ENCODE measurements around the gene TMEM18. TPM values are rescaled to one million over a fixed set of nuclear protein-coding genes. Genes with fewer than 3 reads are reported as not detected.

TMEM18 gene
- total RNA-seq, 1 experiment from 2014 or later: 33.5 TPM

- no peaks in the 10 kb centered on the region for H3K79me2 ChIP-seq (ENCODE audit: insufficient read depth, low read length)
- H3K27me3 ChIP-seq (ENCODE audit: insufficient read depth, low read length): peaks cover 9% of the 10 kb centered on the region; the same call in 1 of the 2 replicates
- no peaks in the 10 kb centered on the region for H3K9me3 ChIP-seq (ENCODE audit: control insufficient read depth in 1 of 2, insufficient read depth in 1 of 2, low read depth in 1 of 2, low read length in 2 of 2)
- H3K4me1 ChIP-seq (ENCODE audit: control insufficient read depth in 1 of 2, insufficient read depth in 2 of 2, low read length in 2 of 2): no peaks in the 10 kb centered on the region; a peak in 1 of 4 replicates
- H3K9me2 ChIP-seq (ENCODE audit: insufficient read depth): no peaks in the 10 kb centered on the region
- BruUV-seq (replicated peaks): no TSS peak
- POLR2A ChIA-PET: no interaction called here
- H3K4me3 ChIP-seq (replicated peaks in 1 of 2; ENCODE audit: low read depth in 1 of 2, low read length in 2 of 2): no peak overlapping the region
- ATAC-seq (no peak), DNase-seq (ENCODE audit: low read depth, low spot score) (no peak)
- H3K27ac ChIP-seq (ENCODE audit: low read depth, low read length): no peak overlapping the region
- no peaks in the 10 kb centered on the region for H4K20me1 ChIP-seq (ENCODE audit: insufficient read depth)
- intact Hi-C loops (cut with micrococcal nuclease): loop anchor here (10.0 kb wide), 2 partner anchors 326 to 426 kb away; no protein-coding TSS in a partner anchor
- no peaks in the 10 kb centered on the region for H3K36me3 ChIP-seq (ENCODE audit: control insufficient read depth in 1 of 2, insufficient read depth in 2 of 2, low read length in 2 of 2)
- CTCF ChIA-PET: no interaction called here
- TF ChIP-seq, protein P1, sequence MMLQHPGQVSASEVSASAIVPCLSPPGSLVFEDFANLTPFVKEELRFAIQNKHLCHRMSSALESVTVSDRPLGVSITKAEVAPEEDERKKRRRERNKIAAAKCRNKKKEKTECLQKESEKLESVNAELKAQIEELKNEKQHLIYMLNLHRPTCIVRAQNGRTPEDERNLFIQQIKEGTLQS (IDR thresholded peaks at IDR 0.05): no peak
- TF ChIP-seq SP1 (IDR thresholded peaks at IDR 0.05; ENCODE audit: low read depth) (no peak), MAX (IDR thresholded peaks at IDR 0.05) (no peak), POLR2A (IDR thresholded peaks at IDR 0.05; ENCODE audit: borderline replicate concordance, extremely low read depth, insufficient read depth, insufficient read length) (no peak)
- TF ChIP-seq, protein P2, sequence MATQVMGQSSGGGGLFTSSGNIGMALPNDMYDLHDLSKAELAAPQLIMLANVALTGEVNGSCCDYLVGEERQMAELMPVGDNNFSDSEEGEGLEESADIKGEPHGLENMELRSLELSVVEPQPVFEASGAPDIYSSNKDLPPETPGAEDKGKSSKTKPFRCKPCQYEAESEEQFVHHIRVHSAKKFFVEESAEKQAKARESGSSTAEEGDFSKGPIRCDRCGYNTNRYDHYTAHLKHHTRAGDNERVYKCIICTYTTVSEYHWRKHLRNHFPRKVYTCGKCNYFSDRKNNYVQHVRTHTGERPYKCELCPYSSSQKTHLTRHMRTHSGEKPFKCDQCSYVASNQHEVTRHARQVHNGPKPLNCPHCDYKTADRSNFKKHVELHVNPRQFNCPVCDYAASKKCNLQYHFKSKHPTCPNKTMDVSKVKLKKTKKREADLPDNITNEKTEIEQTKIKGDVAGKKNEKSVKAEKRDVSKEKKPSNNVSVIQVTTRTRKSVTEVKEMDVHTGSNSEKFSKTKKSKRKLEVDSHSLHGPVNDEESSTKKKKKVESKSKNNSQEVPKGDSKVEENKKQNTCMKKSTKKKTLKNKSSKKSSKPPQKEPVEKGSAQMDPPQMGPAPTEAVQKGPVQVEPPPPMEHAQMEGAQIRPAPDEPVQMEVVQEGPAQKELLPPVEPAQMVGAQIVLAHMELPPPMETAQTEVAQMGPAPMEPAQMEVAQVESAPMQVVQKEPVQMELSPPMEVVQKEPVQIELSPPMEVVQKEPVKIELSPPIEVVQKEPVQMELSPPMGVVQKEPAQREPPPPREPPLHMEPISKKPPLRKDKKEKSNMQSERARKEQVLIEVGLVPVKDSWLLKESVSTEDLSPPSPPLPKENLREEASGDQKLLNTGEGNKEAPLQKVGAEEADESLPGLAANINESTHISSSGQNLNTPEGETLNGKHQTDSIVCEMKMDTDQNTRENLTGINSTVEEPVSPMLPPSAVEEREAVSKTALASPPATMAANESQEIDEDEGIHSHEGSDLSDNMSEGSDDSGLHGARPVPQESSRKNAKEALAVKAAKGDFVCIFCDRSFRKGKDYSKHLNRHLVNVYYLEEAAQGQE (IDR thresholded peaks at IDR 0.05; ENCODE audit: low read depth): no peak
- RAD21 ChIA-PET (ENCODE audit: low non-redundant PET in 1 of 2, low total read pairs in 2 of 2, uncharacterized antibody in 2 of 2, unreplicated experiment in 2 of 2): no interaction called here
- H3K4me2 ChIP-seq (ENCODE audit: low read length): no peak overlapping the region
- H2AFZ ChIP-seq (ENCODE audit: low read depth, low read length, poor library complexity, severe bottlenecking): no peak overlapping the region
- H3K9ac ChIP-seq (ENCODE audit: low read length): no peak overlapping the region
These were observed 42.0 kb upstream of the TMEM18 start for GRCh38 chr2:719191-719590.

GRCh38 chr2:717661-718060 lies 40.5 kb upstream of the TMEM18 start:
- RAD21 ChIA-PET (ENCODE audit: low non-redundant PET in 1 of 2, low total read pairs in 2 of 2, uncharacterized antibody in 2 of 2, unreplicated experiment in 2 of 2): no interaction called here
- no peak overlapping the region for H3K4me2 ChIP-seq (ENCODE audit: low read length)
- TF ChIP-seq RAD21 (IDR thresholded peaks at IDR 0.05; ENCODE audit: low read depth) (no peak), JUND (IDR thresholded peaks at IDR 0.05) (no peak), ELF1 (IDR thresholded peaks at IDR 0.05; ENCODE audit: borderline replicate concordance, low read depth) (no peak), FOSL1 (IDR thresholded peaks at IDR 0.05; ENCODE audit: low read depth) (no peak), TCF7L2 (IDR thresholded peaks at IDR 0.05; ENCODE audit: borderline replicate concordance, extremely low read depth, insufficient read depth, insufficient read length) (no peak), POLR2AphosphoS5 (IDR thresholded peaks at IDR 0.05; ENCODE audit: low read depth, low read length) (no peak), ZFX (IDR thresholded peaks at IDR 0.05) (no peak), CBX3 (IDR thresholded peaks at IDR 0.05; ENCODE audit: low read depth) (no peak), CEBPB (IDR thresholded peaks at IDR 0.05; ENCODE audit: low read depth) (no peak), ZNF274 (IDR thresholded peaks at IDR 0.05; ENCODE audit: low read depth, low read length) (no peak), SRF (IDR thresholded peaks at IDR 0.05; ENCODE audit: low read depth) (no peak), EZH2 (IDR thresholded peaks at IDR 0.05) (no peak), SP1 (IDR thresholded peaks at IDR 0.05; ENCODE audit: low read depth) (no peak)
- TF ChIP-seq, protein P1 (IDR thresholded peaks at IDR 0.05): no peak

More at GRCh38 chr2:717661-718060, 40.5 kb upstream of the TMEM18 start:
- Histone ChIP-seq H2AFZ (ENCODE audit: low read depth, low read length, poor library complexity, severe bottlenecking) (no peak overlapping the region), H3K9ac (ENCODE audit: low read length) (no peak overlapping the region), H3K4me3 (replicated peaks in 1 of 2; ENCODE audit: low read depth in 1 of 2, low read length in 2 of 2) (no peak overlapping the region), H3K9me2 (ENCODE audit: insufficient read depth) (no peaks in the 10 kb centered on the region), H3K27ac (ENCODE audit: low read depth, low read length) (no peak overlapping the region), H3K9me3 (ENCODE audit: control insufficient read depth in 1 of 2, insufficient read depth in 1 of 2, low read depth in 1 of 2, low read length in 2 of 2) (no peaks in the 10 kb centered on the region), H4K20me1 (ENCODE audit: insufficient read depth) (no peaks in the 10 kb centered on the region), H3K36me3 (ENCODE audit: control insufficient read depth in 1 of 2, insufficient read depth in 2 of 2, low read length in 2 of 2) (no peaks in the 10 kb centered on the region), H3K79me2 (ENCODE audit: insufficient read depth, low read length) (no peaks in the 10 kb centered on the region), H3K27me3 (ENCODE audit: insufficient read depth, low read length) (peaks cover 7% of the 10 kb centered on the region), H3K4me1 (ENCODE audit: control insufficient read depth in 1 of 2, insufficient read depth in 2 of 2, low read length in 2 of 2) (no peaks in the 10 kb centered on the region; a peak in 1 of 4 replicates)
- intact Hi-C loops (cut with micrococcal nuclease): loop anchor here (10.0 kb wide), 2 partner anchors 327 to 427 kb away; no protein-coding TSS in a partner anchor
- CTCF ChIA-PET: no interaction called here
- POLR2A ChIA-PET: no interaction called here
- ATAC-seq (no peak), DNase-seq (ENCODE audit: low read depth, low spot score) (no peak)
- no TSS peak for BruUV-seq (replicated peaks)

Data from HCT116 (cell line).